CD4-positive, alpha-beta memory T cell (primary cell): Measurements from ENCODE around the gene MORF4L1. TPM values are rescaled to one million over a fixed set of nuclear protein-coding genes. Genes with fewer than 3 reads are reported as not detected.

Experiments used
- CTCF ChIA-PET: fragments of 350-600 bp; sonication (Branson Sonifier 250); formaldehyde crosslinking; loops from one replicate; lab custom pipeline; 2021; ENCODE audit warnings: inconsistent platforms; ENCODE audit not compliant: partially characterized antibody; lab: Charles Lee
- POLR2A ChIA-PET: fragments of 350-600 bp; sonication (Branson Sonifier 250); formaldehyde crosslinking; loops from one replicate; lab custom pipeline; 2021; ENCODE audit not compliant: partially characterized antibody; lab: Charles Lee
- DNase-seq, 5 donors: peaks; one replicate each; pipeline versions ENCODE4 v3.0.0 to v3.0.0-alpha.2; 2020 to 2022; ENCODE audit warnings: mixed read lengths in 1 of 5
- H3K27ac ChIP-seq: one replicate; pipeline ENCODE4 v1.7.0; 2013; ENCODE audit warnings: low read depth, low read length
- H3K27me3 ChIP-seq: 2 replicates; pipeline ENCODE4 v1.7.0; 2013; ENCODE audit warnings: mild to moderate bottlenecking, low read length, moderate library complexity; ENCODE audit not compliant: insufficient read depth
- H3K36me3 ChIP-seq: 2 replicates; pipeline ENCODE4 v1.7.0; 2013; ENCODE audit warnings: mild to moderate bottlenecking, low read length, moderate library complexity; ENCODE audit not compliant: insufficient read depth
- H3K4me1 ChIP-seq: 2 replicates; pipeline ENCODE4 v1.7.0; 2013; ENCODE audit warnings: mild to moderate bottlenecking, low read length, moderate library complexity; ENCODE audit not compliant: insufficient read depth
- H3K4me3 ChIP-seq, 2 donors: one replicate each; pipeline ENCODE4 v1.7.0; 2013; ENCODE audit warnings: low read length in 2 of 2, mild to moderate bottlenecking in 1 of 2
- H3K9me3 ChIP-seq, 2 donors: one replicate each; pipeline ENCODE4 v1.7.0; 2013; ENCODE audit warnings: low read length in 2 of 2, control low read depth in 1 of 2; ENCODE audit not compliant: control insufficient read depth in 1 of 2
- H3K27ac Mint-ChIP-seq, 7 donors: one replicate each; pipeline ENCODE4 v1.8.0; 2020 to 2021; ENCODE audit warnings: mixed read lengths in 7 of 7, mild to moderate bottlenecking in 6 of 7, inconsistent platforms in 3 of 7, moderate library complexity in 3 of 7
- H3K27me3 Mint-ChIP-seq, 2 donors: one replicate each; pipeline ENCODE4 v1.8.0; 2020 to 2021; ENCODE audit warnings: mixed read lengths in 2 of 2
- H3K36me3 Mint-ChIP-seq, 2 donors: one replicate each; pipeline ENCODE4 v1.8.0; 2020 to 2021; ENCODE audit warnings: mixed read lengths in 2 of 2, inconsistent platforms in 1 of 2, mild to moderate bottlenecking in 1 of 2
- H3K4me1 Mint-ChIP-seq, 4 donors: one replicate each; pipeline ENCODE4 v1.8.0; 2020 to 2021; ENCODE audit warnings: mixed read lengths in 4 of 4, mild to moderate bottlenecking in 1 of 4
- H3K4me3 Mint-ChIP-seq, 8 donors: one replicate each; pipeline ENCODE4 v1.8.0; 2020 to 2021; ENCODE audit warnings: mixed read lengths in 8 of 8, mild to moderate bottlenecking in 7 of 8, moderate library complexity in 6 of 8, inconsistent platforms in 3 of 8
- H3K9me3 Mint-ChIP-seq, 8 donors: one replicate each; pipeline ENCODE4 v1.8.0; 2020 to 2021; ENCODE audit warnings: mixed read lengths in 8 of 8, mild to moderate bottlenecking in 5 of 8, inconsistent platforms in 3 of 8, moderate library complexity in 1 of 8
- intact Hi-C: fragments of 100-400 bp; cut with micrococcal nuclease; formaldehyde crosslinking; loops from one replicate; pipeline ENCODE4 v1.15.1; 2023
- polyA plus RNA-seq, 2 donors: library from polyadenylated mRNA; unstranded; fragments of 300-500 nt; fragmentation: Illumina TruSeq; gene quantifications; one replicate each; pipeline ENCODE4 v1.2.3, GENCODE V29; 2021
- total RNA-seq, 2 experiments: library from RNA; stranded (reverse); gene quantifications; one replicate each; pipeline ENCODE4 v1.2.3, GENCODE V29; 2021

MORF4L1 gene, protein sequence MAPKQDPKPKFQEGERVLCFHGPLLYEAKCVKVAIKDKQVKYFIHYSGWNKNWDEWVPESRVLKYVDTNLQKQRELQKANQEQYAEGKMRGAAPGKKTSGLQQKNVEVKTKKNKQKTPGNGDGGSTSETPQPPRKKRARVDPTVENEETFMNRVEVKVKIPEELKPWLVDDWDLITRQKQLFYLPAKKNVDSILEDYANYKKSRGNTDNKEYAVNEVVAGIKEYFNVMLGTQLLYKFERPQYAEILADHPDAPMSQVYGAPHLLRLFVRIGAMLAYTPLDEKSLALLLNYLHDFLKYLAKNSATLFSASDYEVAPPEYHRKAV
- total RNA-seq, result 100 to 1,000 TPM; 260 to 263 TPM
- polyA plus RNA-seq, result 100 to 1,000 TPM; 284 to 395 TPM

DNA sequence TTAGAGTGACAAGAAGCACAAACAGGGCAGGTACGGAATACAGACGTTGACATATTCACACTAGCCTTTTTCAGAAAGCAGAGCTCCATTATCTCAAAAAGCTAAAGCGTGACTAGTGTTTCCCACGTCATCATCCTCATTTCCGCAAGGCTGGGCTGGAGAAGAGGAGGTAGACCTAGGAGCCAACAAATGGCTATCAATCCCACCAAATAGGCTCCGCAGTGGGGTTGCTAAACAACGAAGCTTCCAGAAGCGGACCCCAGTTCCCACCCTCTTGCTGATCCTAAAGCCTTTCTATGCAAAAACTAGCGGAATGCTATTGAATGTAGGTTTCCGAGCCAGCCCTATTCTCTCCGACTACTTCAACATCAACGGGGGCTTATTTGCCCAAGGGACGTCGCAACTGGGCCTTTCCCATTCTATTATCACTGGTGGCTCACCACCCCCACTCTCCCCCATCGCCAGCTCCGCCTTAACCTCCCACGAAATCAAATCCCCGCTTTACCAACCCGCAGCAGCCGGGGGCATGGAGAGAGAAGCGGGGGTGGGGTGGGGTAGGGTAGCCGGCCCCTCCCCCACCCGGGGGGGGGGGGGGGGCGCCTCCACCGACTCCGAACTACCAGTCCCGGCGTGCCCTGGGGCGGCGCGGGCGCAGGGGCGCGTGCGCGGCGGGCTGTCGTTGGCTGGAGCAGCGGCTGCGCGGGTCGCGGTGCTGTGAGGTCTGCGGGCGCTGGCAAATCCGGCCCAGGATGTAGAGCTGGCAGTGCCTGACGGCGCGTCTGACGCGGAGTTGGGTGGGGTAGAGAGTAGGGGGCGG, at the start of gene MORF4L1:
Gene MORF4L1 (plus strand): TSS at position 736 of the 817 bp plus-strand sequence. CDS start 128 bp downstream, outside the sequence.
- POLR2A ChIA-PET, result interaction anchor here (0.6 to 3.5 kb wide), 13 partner anchors 11 to 723 kb away, joined by 3 to 31 read pairs (median 4); partner anchors contain the start of genes CTSH, IDH3A and PSMA4
- no peaks in the 10 kb centered on the region for H3K27me3 Mint-ChIP-seq

DNA sequence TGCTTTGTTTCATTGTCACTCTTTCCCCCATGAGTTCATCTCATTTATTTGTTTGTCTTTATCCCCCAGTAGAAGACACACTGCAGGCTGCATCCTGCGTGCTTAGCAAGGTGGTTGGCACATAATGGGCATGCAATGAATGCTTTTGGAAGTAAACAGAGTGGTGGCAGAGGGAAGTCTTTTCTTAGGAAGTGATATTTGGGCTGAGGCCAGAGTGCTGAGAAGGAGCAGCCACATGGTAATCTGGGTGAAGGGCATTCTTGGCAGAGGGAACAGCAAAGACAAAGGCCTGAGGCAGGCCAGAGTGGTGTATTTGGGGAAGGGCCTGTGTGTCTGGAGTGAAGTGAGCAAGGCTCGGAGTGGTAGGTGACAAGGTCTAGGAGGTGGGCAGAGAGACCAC, 43.8 kb upstream of the MORF4L1 start:
- Mint-ChIP-seq H3K36me3 (no peaks in the 10 kb centered on the region), H3K4me1 (peaks cover 0 to 20% (median 0%) of the 10 kb centered on the region in 4 donors), H3K27me3 (peaks cover 4 to 14% of the 10 kb centered on the region in 2 donors), H3K9me3 (no peaks in the 10 kb centered on the region), H3K27ac (peak overlapping the region in 1 of 7 donors; percentile 48), H3K4me3 (peak overlapping the region in 4 of 8 donors; percentile 1 to 40 (median 5))
- no peak for DNase-seq
- Histone ChIP-seq H3K36me3 (no peaks in the 10 kb centered on the region), H3K9me3 (no peaks in the 10 kb centered on the region), H3K4me1 (no peaks in the 10 kb centered on the region), H3K27ac (no peak overlapping the region), H3K27me3 (no peaks in the 10 kb centered on the region), H3K4me3 (no peak overlapping the region)
- ChIA-PET POLR2A (no interaction called here), CTCF (interaction anchor here (0.6 kb wide), 1 partner anchor 142 kb away, joined by 3 read pairs; no protein-coding TSS in a partner anchor)
- intact Hi-C loops, result no loop called here

More for the DNA sequence above, at the start of gene MORF4L1:
- CTCF ChIA-PET, result interaction anchor here (1.4 to 2.7 kb wide), 4 partner anchors 12 to 68 kb away, joined by 4 to 9 read pairs (median 5); no protein-coding TSS in a partner anchor
- Histone ChIP-seq H3K9me3 (no peaks in the 10 kb centered on the region), H3K27ac (peak within 1 kb of the TSS; percentile 100), H3K36me3 (no peaks in the 10 kb centered on the region), H3K4me1 (peaks cover 35% of the 10 kb centered on the region), H3K27me3 (no peaks in the 10 kb centered on the region), H3K4me3 (peak within 1 kb of the TSS; percentile 59 to 91)
- Mint-ChIP-seq H3K9me3 (peaks cover 0 to 3% (median 0%) of the 10 kb centered on the region in 8 donors), H3K4me1 (peaks cover 16 to 58% (median 27%) of the 10 kb centered on the region in 4 donors), H3K27ac (peak within 1 kb of the TSS; percentile 100), H3K36me3 (peaks cover 0 to 31% of the 10 kb centered on the region in 2 donors), H3K4me3 (peak within 1 kb of the TSS; percentile 96 to 100 (median 99))
- peak; percentile 96 to 98 (median 98) for DNase-seq
- intact Hi-C loops, result loop anchor here (2.0 to 10.0 kb wide), 3 partner anchors 66 to 332 kb away; partner anchors contain the start of gene PSMA4

DNA sequence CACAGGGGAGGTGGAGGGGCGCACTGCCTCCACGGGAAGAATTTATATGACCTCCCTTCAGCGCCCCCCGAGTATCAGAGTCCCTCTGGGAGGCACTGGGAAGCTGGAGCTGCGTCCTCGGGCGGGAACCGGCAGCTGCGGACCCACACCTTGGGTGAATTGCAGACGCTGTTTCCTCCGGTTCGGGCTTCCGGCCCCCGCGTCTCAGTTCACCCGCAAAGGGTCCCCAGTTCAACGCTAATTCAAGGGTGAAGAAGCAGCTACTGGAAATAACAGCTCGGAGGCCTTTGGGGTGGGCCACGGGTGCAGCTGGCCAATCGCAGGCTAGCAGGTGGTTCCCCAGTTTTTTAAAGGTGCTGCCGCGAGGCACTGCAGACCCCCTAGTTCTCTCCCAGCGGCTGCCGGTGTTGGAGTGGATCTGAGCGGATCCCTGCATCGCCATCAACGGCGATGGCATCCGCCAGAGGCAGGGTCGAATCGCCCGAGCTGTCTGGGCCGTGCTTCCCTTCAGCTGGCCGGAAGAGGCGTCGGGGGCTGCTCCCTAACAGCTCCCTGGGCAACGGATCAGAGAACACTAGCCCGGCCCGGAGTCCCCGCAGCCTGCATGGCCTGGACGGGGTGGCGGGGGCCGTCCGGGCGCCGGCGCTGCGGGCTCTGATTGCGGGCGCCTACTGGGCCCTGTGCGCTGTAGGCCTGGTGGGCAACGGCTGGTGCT, 42.0 kb upstream of the MORF4L1 start:
- ChIA-PET CTCF (no interaction called here), POLR2A (no interaction called here)
- H3K4me1 Mint-ChIP-seq, result peaks cover 0 to 20% (median 0%) of the 10 kb centered on the region in 4 donors
- DNase-seq, result no peak
- H3K27ac ChIP-seq, result no peak overlapping the region
- no peaks in the 10 kb centered on the region for H3K4me1 ChIP-seq
- H3K36me3 ChIP-seq, result no peaks in the 10 kb centered on the region
- H3K27ac Mint-ChIP-seq, result no peak overlapping the region
- H3K27me3 Mint-ChIP-seq, result peaks cover 4 to 14% of the 10 kb centered on the region in 2 donors
- H3K27me3 ChIP-seq, result no peaks in the 10 kb centered on the region
- peak overlapping the region in 6 of 8 donors; percentile 41 to 81 (median 76) for H3K4me3 Mint-ChIP-seq
- no peaks in the 10 kb centered on the region for H3K9me3 Mint-ChIP-seq
- no peaks in the 10 kb centered on the region for H3K36me3 Mint-ChIP-seq
- intact Hi-C loops, result no loop called here
- H3K4me3 ChIP-seq, result peak overlapping the region in 1 of 2 donors; percentile 32
- no peaks in the 10 kb centered on the region for H3K9me3 ChIP-seq

DNA sequence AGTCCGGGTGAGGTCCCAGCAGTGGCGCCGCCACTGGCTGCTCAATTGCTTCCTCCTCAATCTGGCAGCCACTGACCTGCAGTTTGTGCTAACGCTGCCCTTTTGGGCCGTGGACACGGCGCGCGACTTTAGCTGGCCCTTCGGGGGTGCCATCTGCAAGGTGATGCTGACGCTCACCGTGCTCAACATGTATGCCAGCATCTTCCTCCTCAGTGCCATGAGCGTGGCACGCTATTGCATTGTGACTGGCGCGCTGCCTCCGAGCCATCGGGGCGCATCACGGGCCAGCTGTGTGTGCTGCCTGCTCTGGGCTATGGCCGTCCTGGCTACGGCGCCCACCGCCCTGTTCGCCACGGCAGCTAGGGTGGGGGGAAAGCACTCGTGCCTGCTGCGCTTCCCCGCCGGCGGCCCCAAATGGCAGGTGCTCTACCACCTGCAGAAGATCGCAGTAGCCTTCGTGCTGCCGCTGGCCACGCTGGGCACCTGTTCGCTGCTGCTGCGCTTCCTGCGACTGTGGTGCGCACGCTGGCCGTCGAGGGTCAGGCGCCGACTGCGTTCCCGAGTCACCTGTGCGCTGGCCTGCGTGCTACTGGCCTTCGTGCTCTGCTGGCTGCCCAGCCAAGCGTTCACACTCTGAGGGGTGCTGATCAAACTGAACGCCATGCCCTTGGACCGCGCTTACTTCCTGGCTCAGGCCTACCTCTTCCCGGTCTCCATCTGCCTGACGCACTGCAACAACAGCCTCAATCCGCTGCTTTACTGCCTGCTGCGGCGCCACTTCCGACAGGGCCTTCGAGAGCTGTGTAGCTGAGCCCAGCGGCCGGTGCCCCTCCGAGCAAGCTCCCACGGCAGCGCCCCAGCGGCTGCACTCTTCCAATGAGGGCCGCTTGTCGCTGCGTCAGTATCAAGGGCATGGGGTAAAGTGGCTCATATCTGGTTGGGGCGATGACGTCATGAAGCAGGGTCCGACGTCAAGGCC, 41.2 kb upstream of the MORF4L1 start:
- Mint-ChIP-seq H3K9me3 (no peaks in the 10 kb centered on the region), H3K4me3 (peak overlapping the region in 6 of 8 donors; percentile 5 to 71 (median 38)), H3K4me1 (peaks cover 0 to 20% (median 0%) of the 10 kb centered on the region in 4 donors), H3K27me3 (peaks cover 6 to 14% of the 10 kb centered on the region in 2 donors), H3K36me3 (no peaks in the 10 kb centered on the region), H3K27ac (no peak overlapping the region)
- CTCF ChIA-PET, result no interaction called here
- intact Hi-C loops, result no loop called here
- Histone ChIP-seq H3K27me3 (no peaks in the 10 kb centered on the region), H3K9me3 (no peaks in the 10 kb centered on the region), H3K4me1 (no peaks in the 10 kb centered on the region), H3K27ac (no peak overlapping the region), H3K4me3 (no peak overlapping the region), H3K36me3 (no peaks in the 10 kb centered on the region)
- no peak for DNase-seq
- POLR2A ChIA-PET, result no interaction called here

DNA sequence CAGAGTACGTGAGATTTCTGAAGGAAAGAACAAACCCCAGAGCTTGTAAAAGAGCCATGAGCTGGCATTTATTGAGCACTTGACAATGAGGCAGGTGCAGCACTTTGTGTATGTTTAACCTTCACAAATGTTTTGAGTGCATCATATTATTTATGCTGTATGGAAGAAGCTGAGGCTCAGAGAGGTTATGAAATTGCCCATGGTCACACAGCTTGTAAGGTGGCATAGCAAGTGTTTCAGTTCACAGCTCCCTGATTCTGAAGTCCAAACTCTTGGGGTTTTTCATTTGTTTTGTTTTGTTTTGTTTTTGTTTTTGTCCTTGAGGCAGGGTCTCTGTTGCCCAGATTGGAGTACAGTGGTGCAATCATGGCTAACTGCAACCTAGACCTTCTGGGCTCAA, 36.4 kb upstream of the MORF4L1 start:
- ChIA-PET POLR2A (no interaction called here), CTCF (no interaction called here)
- H3K4me1 Mint-ChIP-seq, result peaks cover 0 to 9% (median 0%) of the 10 kb centered on the region in 4 donors

DNA sequence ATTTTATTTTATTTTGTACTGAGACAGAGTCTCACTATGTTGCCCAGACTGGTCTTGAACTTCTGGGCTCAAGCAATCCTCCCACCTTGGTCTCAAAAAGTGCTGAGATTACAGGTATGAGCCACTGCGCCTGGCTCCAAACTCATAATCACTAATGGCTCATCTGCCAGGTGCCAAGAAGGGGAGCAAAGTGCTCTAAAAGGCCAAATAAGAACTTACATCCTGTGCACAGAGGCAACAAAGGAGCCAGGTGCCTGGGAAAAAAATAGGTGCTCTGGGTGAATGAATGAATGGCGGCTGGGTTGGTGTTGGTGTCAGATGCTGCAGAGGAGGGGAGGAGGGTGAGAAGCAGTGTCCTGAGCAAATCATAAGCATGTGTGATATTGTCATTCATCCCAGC, 35.6 kb upstream of the MORF4L1 start:
- H3K27me3 Mint-ChIP-seq, result peaks cover 4 to 5% of the 10 kb centered on the region in 2 donors
- H3K4me1 ChIP-seq, result no peaks in the 10 kb centered on the region
- DNase-seq, result no peak
- no peaks in the 10 kb centered on the region for H3K36me3 Mint-ChIP-seq
- CTCF ChIA-PET, result no interaction called here
- H3K9me3 Mint-ChIP-seq, result no peaks in the 10 kb centered on the region
- H3K9me3 ChIP-seq, result no peaks in the 10 kb centered on the region
- POLR2A ChIA-PET, result no interaction called here
- intact Hi-C loops, result no loop called here
- no peaks in the 10 kb centered on the region for H3K36me3 ChIP-seq
- H3K4me1 Mint-ChIP-seq, result peaks cover 0 to 1% (median 0%) of the 10 kb centered on the region in 4 donors
- H3K4me3 ChIP-seq, result no peak overlapping the region
- no peak overlapping the region for H3K27ac ChIP-seq
- no peaks in the 10 kb centered on the region for H3K27me3 ChIP-seq
- no peak overlapping the region for H3K27ac Mint-ChIP-seq
- H3K4me3 Mint-ChIP-seq, result no peak overlapping the region

More for the DNA sequence above, 36.4 kb upstream of the MORF4L1 start:
- no peaks in the 10 kb centered on the region for H3K27me3 ChIP-seq
- DNase-seq, result no peak
- no peak overlapping the region for H3K27ac ChIP-seq
- H3K4me3 Mint-ChIP-seq, result no peak overlapping the region
- H3K36me3 ChIP-seq, result no peaks in the 10 kb centered on the region
- no peak overlapping the region for H3K4me3 ChIP-seq
- peaks cover 8 to 9% of the 10 kb centered on the region in 2 donors for H3K27me3 Mint-ChIP-seq
- intact Hi-C loops, result no loop called here
- H3K27ac Mint-ChIP-seq, result no peak overlapping the region
- H3K9me3 Mint-ChIP-seq, result no peaks in the 10 kb centered on the region
- H3K36me3 Mint-ChIP-seq, result no peaks in the 10 kb centered on the region
- H3K4me1 ChIP-seq, result no peaks in the 10 kb centered on the region
- no peaks in the 10 kb centered on the region for H3K9me3 ChIP-seq
